Left colon (tissue), 2 donors: ENCODE results near the gene ST8SIA6. TPM values are rescaled to one million over a fixed set of nuclear protein-coding genes. Genes with fewer than 3 reads are reported as not detected.
"Not testable (repeated sequence)": the region's sequence is repeated elsewhere in the genome, so short reads cannot be mapped to it uniquely, and the experiment has no call there.

ENCODE experiments used
- ATAC-seq: fragments of 200-7000 bp; cut with Tn5 transposase; one replicate; pipeline ENCODE4 v1.9.1; 2020; ENCODE audit warnings: mild to moderate bottlenecking, moderate library complexity
- DNase-seq, 2 donors: peaks; one replicate each; pipeline ENCODE4 v3.0.0-alpha.2; 2020
- intact Hi-C, 2 donors: fragments of 100-400 bp; cut with DNase I in 1 of 2; cut with micrococcal nuclease in 1 of 2; formaldehyde crosslinking; loops; one replicate each; pipeline versions ENCODE4 v1.11.2 to v1.14.0; 2022; cut with DNase I, micrococcal nuclease
- total RNA-seq, 2 donors: library from RNA; stranded (reverse); fragmentation: NEBNext Ultra II Directional; extraction: Animal tissue kit (Norgen Biotek cat#: 25700); gene quantifications; one replicate each; pipeline ENCODE4 v1.2.1, GENCODE V29; 2021
- donor health status: DM: no; HTN: no; CAD: no.
- donor health status: DM: yes; HTN: yes; CAD: no.

Gene ST8SIA6
- total RNA-seq, 2 donors from 2014 or later: 1.1 to 3.7 TPM

DNA sequence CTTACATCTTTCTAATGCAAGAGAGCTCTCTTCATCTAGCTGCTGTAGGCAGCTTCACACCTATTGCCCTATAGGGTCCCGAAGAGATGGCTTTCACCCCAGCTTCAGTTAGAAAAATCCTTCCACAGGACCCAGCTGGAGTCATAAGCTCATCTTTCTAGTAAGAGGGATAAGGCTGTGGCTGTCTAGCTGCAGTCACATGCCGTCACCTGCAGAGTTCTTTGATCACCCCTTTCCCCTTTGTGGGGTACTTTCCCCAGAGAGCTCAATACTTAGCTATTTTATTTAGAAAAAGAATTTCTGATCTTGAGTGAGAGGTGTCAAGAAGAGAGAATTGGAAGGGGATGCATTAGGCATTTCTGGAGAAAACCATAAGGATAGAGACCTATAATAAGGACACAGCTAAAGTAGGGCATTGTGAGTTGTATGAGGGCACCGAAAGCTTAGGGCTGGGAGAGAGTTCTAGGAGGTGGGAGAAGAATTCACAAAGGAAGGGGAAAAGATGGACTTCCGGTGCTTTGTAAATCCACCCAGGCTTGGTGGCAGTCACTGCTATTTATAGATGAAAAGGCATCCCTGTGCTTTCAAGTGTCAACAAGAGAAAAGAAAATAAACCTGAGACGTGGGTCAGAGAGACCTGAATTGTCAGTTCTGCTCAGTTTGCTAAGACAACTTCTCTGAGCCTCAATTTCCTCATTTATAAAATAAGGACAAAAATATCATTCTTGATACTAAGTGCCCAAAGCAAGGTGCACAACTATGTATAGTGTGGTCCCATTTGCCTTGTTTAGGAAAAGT is 11.1 kb upstream of the ST8SIA6 start:
- no peak for ATAC-seq
- intact Hi-C loops: no loop called here
- no peak for DNase-seq

DNA sequence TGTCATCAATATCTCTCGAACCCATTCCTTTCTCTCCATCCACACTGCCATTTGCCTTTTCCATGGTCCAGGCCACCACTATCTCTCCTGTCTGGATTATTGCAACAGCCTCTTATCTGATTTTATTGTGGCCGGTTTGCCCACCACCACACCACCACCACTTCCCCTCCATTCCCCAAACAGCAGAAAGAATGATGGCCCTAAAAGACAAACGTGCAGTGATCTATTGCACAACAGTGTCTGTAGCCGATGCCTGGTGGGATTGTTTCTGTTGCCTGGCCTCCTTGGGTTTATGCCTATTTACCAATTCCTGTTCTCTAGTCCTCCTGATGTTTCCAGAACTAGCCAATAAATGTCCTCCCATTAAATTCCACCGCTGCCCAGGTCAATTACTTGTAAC is 10.2 kb upstream of the ST8SIA6 start:
- intact Hi-C loops: no loop called here
- ATAC-seq (no peak), DNase-seq (no peak)

DNA sequence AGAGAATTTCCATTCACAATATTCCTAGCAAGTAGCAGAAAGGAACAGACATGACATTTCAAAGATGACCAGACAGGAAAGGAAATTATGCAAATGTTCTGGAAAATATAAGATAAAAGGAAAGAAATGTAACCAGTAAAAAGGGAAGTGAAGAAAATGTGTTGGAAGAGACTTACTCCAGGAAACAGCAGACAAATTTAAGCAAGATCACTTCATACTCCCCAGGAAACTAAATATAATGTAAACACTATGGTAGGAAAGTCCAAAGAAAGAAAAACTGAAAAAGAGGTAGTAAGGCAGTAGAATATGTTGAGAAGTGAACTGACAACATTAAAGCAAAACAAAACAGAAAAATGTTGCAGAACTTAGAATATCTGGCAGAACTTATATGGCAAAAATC is 6.4 kb upstream of the ST8SIA6 start:
- ATAC-seq (no peak), DNase-seq (no peak)
- intact Hi-C loops: no loop called here

DNA sequence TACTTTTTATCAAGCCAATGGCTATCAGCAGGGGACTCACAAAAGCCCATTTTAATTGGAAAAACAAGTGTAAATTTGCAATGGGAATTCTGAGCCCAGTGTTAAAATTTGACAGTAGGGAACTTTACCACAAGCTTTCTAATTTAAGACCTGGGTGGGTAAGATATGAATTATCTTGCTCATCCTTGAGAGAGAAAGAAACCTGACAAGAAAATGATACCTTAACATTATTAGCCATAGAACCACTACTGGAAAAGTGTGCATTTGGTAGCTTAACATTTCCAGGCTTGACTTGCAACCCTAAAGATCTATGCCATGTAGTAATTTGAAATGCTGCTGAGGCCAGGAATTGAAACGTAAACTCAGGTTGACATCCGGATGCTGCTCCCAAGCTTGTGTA is 2.7 kb upstream of the ST8SIA6 start:
- ATAC-seq (no peak), DNase-seq (no peak)
- intact Hi-C loops: no loop called here

DNA sequence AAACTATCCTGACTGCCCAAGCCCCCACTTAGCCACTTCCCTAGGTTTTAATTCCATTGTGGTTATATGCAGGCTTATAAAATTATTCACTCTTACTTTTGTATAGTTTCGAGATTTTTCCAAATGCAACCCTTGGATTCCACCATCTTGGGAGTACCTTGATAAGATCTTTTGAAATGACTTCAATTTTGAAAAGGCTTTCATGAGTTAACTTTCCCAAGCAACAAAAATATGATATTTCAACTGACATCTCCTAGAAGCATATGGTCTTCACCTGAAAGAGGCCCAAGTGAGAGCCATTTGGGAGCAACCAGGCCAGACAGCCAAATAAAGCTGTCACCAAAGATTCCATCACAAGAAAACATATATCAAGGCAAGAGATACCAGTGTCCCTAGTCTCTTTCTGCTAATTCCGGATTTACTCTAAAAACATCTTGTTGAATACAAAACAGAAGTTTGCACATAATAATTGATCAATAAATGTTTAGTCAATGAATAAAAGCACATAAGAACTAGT is 1.7 kb upstream of the ST8SIA6 start:
- intact Hi-C loops: no loop called here

DNA sequence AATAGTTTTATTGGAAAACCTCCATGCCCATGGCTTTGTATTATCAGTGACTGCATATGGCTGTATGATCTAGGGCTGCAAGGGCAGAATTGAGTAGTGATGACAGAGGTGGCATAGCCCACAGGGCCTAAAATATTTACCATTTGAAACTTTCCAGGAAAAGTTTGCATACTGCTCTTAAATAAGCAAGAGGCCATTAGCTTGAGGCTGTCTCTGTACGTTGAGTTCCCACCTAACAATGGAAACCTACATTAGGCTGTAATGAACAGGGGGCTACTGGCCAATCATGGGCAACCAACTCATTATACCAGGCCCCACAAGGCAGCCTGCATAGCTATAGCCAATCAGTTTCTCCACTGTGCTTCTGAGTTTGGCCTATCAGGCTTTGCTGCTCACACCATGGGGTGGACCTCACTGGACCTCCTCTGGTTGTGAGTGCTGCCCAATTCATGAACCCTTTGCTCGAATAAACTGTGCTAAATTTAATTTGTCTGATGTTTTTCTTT is 673 bp upstream of the ST8SIA6 start:
- intact Hi-C loops: no loop called here
- DNase-seq (no peak), ATAC-seq (no peak)

More for the DNA sequence above, 1.7 kb upstream of the ST8SIA6 start:
- no peak for DNase-seq
- ATAC-seq: no peak

DNA sequence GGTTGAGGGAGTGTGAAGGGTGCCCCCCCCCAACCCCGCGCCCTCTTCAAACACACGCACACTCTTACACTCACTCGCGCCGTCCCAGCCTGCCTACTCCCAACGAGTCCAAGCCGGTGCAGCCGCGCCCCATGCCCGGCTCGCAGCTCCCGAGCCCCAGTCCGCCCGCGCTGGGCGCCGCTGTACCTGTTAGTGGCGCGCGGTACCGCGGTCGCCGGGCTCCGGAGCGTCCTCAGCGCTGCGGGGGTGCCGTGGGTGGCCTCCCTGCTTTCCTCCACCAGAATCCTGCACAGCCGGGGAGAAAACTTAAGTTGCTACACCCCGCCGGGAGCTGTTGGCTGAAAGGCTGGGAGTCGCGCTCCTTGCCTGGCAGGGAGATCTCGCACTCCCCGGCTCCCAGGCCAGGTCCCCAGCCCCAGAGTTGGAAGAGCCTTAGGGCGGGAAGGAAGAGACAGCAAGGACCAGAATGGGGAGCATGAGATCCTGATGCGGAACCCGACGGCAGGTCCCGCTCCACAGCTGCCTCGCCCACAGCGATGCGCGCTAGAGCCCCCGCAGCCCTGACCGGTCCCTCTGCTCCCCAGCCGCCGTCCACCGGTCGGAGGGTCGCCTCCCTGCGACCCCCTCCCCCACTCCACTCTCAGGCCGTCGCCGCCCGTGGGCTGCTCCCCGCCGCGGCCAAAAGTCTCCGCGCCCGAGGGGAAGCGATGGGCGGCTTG is 863 bp downstream of the ST8SIA6 start:
- ATAC-seq: peak; percentile 91
- intact Hi-C loops: no loop called here
- peak; percentile 43 to 80 for DNase-seq

DNA sequence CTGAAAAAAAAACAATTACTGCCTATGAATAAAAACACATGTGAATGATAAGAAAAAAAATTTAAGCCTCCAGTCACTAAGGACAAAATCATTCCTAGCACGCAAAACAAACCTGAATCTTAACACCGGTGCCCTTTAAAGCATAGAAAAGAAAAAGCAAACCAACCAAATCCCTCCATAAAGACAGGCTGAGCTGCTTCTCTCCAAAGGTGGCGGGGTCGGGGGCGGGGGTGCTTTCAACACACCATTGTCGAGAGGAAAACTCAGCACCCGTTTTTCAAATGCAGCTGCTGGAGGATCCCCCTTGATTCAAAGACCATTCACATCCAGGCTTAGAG is 1.4 kb downstream of the ST8SIA6 start:
- no peak for DNase-seq
- no peak for ATAC-seq
- intact Hi-C loops: no loop called here

DNA sequence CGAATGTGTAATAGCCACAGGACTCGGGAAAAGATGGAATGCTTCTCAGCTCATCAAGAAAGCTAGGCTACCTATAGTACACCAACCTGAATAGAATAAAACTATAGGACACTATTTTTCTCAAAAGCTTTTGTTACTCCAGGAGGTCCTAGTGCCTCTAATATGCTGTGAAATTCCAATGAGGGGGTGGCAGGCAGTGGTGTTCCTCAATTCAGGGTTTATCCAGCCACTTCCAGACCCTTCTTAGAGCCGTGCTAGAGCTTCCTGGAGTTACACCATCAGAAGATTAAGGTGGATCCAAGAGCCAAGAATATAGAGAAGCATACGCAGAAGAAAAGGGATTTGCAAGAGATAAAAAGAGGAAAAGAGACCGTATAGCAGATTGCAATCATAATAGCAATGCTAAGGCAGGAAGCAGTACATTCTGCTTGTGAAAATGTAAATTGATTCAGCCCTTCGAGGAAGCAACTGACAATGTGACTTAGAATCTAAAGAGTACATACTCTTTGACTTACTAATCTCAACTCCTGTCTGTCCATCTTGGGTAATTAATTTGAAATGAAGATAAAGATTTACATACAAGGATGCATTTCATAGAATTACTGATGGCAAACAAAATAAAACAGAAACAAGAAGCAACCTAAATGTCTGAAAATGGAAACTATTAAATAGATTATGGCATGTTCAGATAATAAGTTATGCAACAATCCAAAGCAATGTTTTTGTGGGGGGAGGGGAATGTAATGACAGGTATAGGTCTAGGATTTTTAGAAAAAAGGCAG is 2.1 kb downstream of the ST8SIA6 start:
- intact Hi-C loops: no loop called here
- DNase-seq: no peak
- ATAC-seq: no peak

DNA sequence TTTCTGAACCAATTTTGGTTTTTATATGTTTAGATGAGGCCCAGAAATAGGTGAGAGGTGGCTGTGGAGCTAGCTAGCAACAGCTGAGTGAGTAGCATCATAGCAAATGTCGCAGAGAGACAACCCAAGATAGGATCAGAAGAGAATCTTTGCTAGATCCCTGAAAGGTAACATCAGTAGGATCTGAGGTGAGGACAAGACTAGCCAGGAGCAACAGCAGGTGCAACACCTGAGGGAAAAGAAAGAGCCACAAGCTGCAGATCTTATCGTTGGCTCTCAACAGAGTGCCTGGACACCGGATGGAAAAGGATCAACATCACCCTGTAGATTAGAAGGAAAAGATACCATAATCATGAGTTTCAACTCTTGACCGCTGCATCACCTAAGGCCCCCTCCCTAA is 4.4 kb downstream of the ST8SIA6 start:
- intact Hi-C loops: no loop called here
- DNase-seq: no peak
- no peak for ATAC-seq

DNA sequence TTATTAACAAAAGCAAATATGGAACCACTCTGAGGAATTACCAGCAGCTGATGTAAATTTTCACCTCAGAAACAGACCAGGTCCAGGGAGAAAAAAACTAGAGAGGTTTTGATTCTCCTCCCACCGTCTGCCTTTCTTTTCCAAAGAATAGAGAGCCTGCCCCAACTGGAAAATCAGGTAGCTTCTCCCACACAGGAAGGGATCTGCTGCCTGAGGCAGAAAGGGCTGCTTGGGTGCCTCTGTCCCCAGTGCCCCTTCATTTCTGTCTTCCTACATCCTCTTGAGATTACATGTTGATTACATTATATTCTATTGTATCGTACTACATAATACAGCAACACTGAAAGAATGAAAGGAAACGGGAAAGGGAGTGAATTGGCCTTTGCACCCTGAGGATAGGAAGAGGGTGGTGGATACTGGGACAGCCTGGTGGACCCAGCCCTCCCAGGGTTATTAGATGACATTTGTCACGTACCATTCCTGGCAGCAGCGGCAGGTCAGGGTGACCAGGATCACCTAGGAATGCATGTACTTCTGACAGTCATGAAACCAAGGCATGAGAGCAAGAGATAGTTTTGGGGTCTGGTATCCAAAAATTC is 8.9 kb downstream of the ST8SIA6 start:
- intact Hi-C loops: no loop called here
- ATAC-seq (peak; percentile 95), DNase-seq (peak; percentile 30 to 34)

DNA sequence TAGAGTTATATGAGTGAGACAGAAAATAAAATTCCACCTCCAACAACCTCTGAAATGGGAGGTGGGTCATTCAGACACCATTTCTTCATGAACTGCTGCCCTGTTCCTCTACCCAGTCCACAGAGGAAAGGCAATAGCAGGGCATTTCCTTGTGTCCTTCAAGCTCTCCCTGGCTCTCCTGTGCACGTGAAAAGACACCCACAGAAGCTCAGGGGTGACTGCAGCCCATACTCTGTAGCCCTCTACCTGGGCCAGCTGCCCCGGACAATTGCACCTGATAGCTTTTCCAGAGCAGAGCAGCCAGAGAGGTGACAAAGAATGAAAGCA is 10.0 kb downstream of the ST8SIA6 start:
- no peak for DNase-seq
- intact Hi-C loops: no loop called here
- ATAC-seq: peak; percentile 54

DNA sequence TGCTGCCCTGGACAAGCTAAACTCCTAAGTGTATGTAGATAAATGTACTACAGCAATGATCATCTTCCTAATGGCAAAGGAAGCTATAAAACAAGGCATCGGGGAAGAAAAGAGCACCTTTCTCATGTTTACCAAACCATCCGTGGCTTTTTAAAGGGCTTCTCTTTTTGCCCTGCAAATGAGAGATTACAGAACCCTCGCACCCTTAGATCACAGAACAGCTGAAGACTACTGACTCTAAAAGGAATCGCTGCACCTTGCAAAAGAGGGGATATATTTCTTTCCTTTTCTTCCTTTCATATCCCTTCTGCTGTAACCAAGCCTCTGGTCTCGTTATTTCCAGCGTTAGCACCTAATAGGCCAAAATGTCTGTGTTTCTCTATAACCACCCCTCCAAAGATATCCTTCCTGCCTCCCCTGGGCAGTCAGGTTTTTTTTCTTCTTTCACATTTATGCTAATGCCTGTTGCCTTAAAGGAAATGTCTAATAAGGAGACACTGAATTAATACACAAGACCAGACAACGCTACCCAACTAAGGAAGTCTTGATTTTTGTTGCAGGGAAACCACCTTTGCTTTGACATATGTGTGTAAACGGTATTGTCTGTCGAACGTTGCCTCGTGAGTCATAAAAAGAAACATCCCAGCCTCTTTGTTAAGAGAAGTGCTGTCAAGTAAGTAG is 10.5 kb downstream of the ST8SIA6 start:
- intact Hi-C loops: no loop called here
- ATAC-seq (peak; percentile 56), DNase-seq (no peak)

DNA sequence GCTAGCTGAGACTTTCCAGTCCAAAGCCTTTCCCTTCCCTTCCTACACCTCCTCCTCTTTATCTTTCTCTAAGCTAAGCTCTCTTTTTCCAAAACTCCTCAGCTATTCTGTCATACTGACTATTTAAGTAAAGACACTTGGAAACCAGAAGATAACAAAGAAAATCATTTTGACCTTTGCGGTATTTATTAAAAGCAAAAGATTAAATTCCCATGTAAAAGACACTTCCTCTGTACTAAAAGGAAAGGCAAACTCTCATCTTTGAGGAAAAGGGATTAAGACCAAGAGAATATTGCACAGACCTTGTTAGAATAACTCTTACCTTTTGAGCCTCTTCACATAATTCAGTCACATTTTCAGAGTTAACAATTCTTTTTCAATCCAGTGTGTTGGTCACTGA is 15.8 kb downstream of the ST8SIA6 start:
- ATAC-seq (no peak), DNase-seq (no peak)
- intact Hi-C loops: loop anchor here in 1 of 2 donors (10.0 kb wide), 1 partner anchor 614 kb away; no protein-coding TSS in a partner anchor

DNA sequence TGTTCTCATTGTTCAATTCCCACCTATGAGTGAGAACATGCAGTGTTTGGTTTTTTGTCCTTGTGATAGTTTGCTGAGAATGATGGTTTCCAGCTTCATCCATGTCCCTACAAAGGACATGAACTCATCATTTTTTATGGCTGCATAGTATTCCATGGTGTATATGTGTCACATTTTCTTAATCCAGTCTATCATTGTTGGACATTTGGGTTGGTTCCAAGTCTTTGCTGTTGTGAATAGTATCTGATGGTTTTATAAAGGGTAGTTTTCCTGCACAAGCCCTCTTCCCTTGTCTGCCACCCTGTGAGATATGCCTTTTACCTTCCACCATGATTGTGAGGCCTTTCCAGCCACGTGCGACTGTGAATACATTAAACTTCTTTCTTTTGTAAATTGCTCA is 17.8 kb downstream of the ST8SIA6 start:
- not testable (repeated sequence) for DNase-seq, ATAC-seq
- intact Hi-C loops: loop anchor here in 1 of 2 donors (10.0 kb wide), 1 partner anchor 612 kb away; no protein-coding TSS in a partner anchor

DNA sequence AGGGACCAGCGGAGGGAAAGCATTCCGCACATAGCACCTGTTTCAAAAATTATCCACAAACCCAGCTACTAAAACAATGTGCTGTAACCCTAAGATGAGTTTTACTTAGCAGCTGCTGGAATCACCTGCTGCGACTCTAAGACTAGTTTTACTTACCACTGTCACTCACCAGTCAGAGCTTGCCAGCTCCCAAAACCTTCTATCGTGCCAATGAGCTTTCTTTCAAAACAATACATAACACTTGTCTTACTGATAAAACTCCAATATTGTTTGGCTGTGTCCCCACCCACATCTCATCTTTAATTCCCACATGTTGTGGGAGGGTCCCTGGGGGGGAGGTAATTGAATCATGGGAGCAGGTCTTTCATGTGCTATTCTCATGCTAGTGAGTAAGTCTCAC is 18.4 kb downstream of the ST8SIA6 start:
- intact Hi-C loops: loop anchor here in 1 of 2 donors (10.0 kb wide), 1 partner anchor 611 kb away; no protein-coding TSS in a partner anchor
- ATAC-seq: no peak
- DNase-seq: no peak

DNA sequence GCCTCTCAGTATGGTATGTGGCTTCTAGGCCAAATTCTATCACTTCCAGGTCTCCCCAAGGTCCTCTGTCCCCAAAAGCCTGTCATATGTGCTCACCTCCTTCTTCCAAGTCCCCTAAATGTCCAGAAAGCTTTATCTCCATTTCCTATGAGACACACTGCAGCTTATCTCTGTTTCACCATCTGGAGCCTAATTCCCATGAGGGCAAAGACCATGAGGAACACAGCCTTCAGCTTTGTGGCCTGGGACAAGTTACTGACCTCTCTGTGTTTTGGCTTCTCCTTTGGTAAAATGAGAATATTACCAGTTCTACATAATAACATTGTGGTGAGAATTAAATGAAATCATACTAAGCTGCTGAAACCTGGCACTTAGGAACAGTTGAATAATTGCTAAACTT is 19.2 kb downstream of the ST8SIA6 start:
- intact Hi-C loops: loop anchor here in 1 of 2 donors (10.0 kb wide), 1 partner anchor 610 kb away; no protein-coding TSS in a partner anchor
- no peak for DNase-seq
- no peak for ATAC-seq

DNA sequence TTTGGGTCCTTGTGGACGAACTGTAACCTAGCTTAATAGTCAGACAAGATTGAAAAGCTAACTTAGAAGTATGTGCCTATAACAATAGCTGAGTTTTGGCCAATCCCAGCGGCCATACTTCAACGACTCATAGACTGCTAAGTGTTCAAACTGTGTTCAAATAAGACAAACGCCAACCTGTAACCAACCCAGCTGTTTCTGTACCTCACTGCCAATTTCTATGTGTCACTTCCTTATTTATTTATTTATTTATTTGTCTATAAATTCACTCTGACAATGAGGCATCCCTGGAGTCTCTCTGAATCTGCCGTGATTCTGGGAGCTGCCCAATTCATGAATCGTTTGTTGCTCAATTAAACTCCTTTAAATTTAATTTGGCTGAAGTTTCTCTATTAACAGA is 21.7 kb downstream of the ST8SIA6 start:
- ATAC-seq (no peak), DNase-seq (no peak)
- intact Hi-C loops: loop anchor here in 1 of 2 donors (10.0 kb wide), 1 partner anchor 608 kb away; no protein-coding TSS in a partner anchor
